ENCODE results near the gene PIMREG. TPM values are rescaled to one million over a fixed set of nuclear protein-coding genes. Genes with fewer than 3 reads are reported as not detected.

Gene PIMREG
- total and polyA plus RNA-seq, 2 donors from 2014 or later = 1.7 TPM; not detected in 1

GRCh38 chr17:6491071-6491700, 46.9 kb downstream of the PIMREG start:
- H3K9me3 ChIP-seq (ENCODE audit: control insufficient read depth in 2 of 3, insufficient read depth in 1 of 3, low read length in 3 of 3) = no peaks in the 10 kb centered on the region
- DNase-seq = peak in 1 of 5 donors; percentile 31
- no peak for FAIRE-seq
- H3K27ac ChIP-seq (ENCODE audit: low read depth in 2 of 2, low read length in 2 of 2) = no peak overlapping the region
- no peaks in the 10 kb centered on the region for H3K27me3 ChIP-seq (ENCODE audit: control insufficient read depth, insufficient read depth, low read length)
- TF ChIP-seq CTCF (IDR thresholded peaks at IDR 0.05; ENCODE audit: borderline replicate concordance, extremely low read depth, insufficient read depth) = no peak
- H3K4me1 ChIP-seq (ENCODE audit: control insufficient read depth in 2 of 3, insufficient read depth in 2 of 3, low read depth in 1 of 3, low read length in 3 of 3) = peaks cover 0 to 30% (median 4%) of the 10 kb centered on the region in 3 donors
- intact Hi-C loops (cut with DNase I) = no loop called here
- no peak overlapping the region for H3K4me3 ChIP-seq (ENCODE audit: low read length in 3 of 3)
- H3K36me3 ChIP-seq (ENCODE audit: control insufficient read depth in 2 of 3, insufficient read depth in 3 of 3, low read length in 3 of 3) = no peaks in the 10 kb centered on the region
- H3K9ac ChIP-seq (ENCODE audit: low read length in 3 of 3) = no peak overlapping the region

GRCh38 chr17:6492892-6493674, 48.8 kb downstream of the PIMREG start:
- intact Hi-C loops (cut with DNase I) = no loop called here
- DNase-seq = peak in 4 of 5 donors; percentile 12 to 76 (median 29)
- no peak for TF ChIP-seq CTCF (IDR thresholded peaks at IDR 0.05; ENCODE audit: borderline replicate concordance, extremely low read depth, insufficient read depth)
- H3K36me3 ChIP-seq (ENCODE audit: control insufficient read depth in 2 of 3, insufficient read depth in 3 of 3, low read length in 3 of 3) = no peaks in the 10 kb centered on the region
- H3K9me3 ChIP-seq (ENCODE audit: control insufficient read depth in 2 of 3, insufficient read depth in 1 of 3, low read length in 3 of 3) = no peaks in the 10 kb centered on the region
- H3K4me3 ChIP-seq (ENCODE audit: low read length in 3 of 3) = no peak overlapping the region
- no peaks in the 10 kb centered on the region for H3K27me3 ChIP-seq (ENCODE audit: control insufficient read depth, insufficient read depth, low read length)
- H3K4me1 ChIP-seq (ENCODE audit: control insufficient read depth in 2 of 3, insufficient read depth in 2 of 3, low read depth in 1 of 3, low read length in 3 of 3) = peaks cover 0 to 35% (median 4%) of the 10 kb centered on the region in 3 donors
- H3K27ac ChIP-seq (ENCODE audit: low read depth in 2 of 2, low read length in 2 of 2) = peak overlapping the region in 1 of 2 donors; percentile 63
- no peak for FAIRE-seq
- H3K9ac ChIP-seq (ENCODE audit: low read length in 3 of 3) = no peak overlapping the region

- TF ChIP-seq CTCF (IDR thresholded peaks at IDR 0.05; ENCODE audit: borderline replicate concordance, extremely low read depth, insufficient read depth) = no peak
- intact Hi-C loops (cut with DNase I) = no loop called here
- H3K36me3 ChIP-seq (ENCODE audit: control insufficient read depth in 2 of 3, insufficient read depth in 3 of 3, low read length in 3 of 3) = no peaks in the 10 kb centered on the region
- peak overlapping the region in 1 of 2 donors; percentile 63 for H3K27ac ChIP-seq (ENCODE audit: low read depth in 2 of 2, low read length in 2 of 2)
- no peak overlapping the region for H3K9ac ChIP-seq (ENCODE audit: low read length in 3 of 3)
- no peaks in the 10 kb centered on the region for H3K27me3 ChIP-seq (ENCODE audit: control insufficient read depth, insufficient read depth, low read length)
- FAIRE-seq = no peak
- no peaks in the 10 kb centered on the region for H3K9me3 ChIP-seq (ENCODE audit: control insufficient read depth in 2 of 3, insufficient read depth in 1 of 3, low read length in 3 of 3)
- peak in 2 of 5 donors; percentile 19 to 75 for DNase-seq
- H3K4me1 ChIP-seq (ENCODE audit: control insufficient read depth in 2 of 3, insufficient read depth in 2 of 3, low read depth in 1 of 3, low read length in 3 of 3) = peaks cover 0 to 31% (median 4%) of the 10 kb centered on the region in 3 donors
- no peak overlapping the region for H3K4me3 ChIP-seq (ENCODE audit: low read length in 3 of 3)
Observed at GRCh38 chr17:6494239-6494941, 50.1 kb downstream of the PIMREG start.
